Right cardiac atrium (tissue), 5 donors: ENCODE results near the gene MRPS2. TPM values are rescaled to one million over a fixed set of nuclear protein-coding genes. Genes with fewer than 3 reads are reported as not detected.

Experiments
- ATAC-seq, 2 donors: fragments of 200-7000 bp; cut with Tn5 transposase; one replicate each; pipeline versions ENCODE4 v1.8.0 to v1.9.1; 2020; ENCODE audit warnings: moderate library complexity in 2 of 2, mild to moderate bottlenecking in 1 of 2
- DNase-seq, 3 donors: peaks; one replicate each; pipeline ENCODE4 v3.0.0-alpha.2; 2020
- H3K27ac ChIP-seq: one replicate; pipeline ENCODE4 v1.5.1; 2013; ENCODE audit warnings: mild to moderate bottlenecking, low read length, control low read depth, moderate library complexity
- H3K27me3 ChIP-seq: one replicate; pipeline ENCODE4 v1.6.1; 2013; ENCODE audit not compliant: control insufficient read depth, insufficient read depth
- H3K4me1 ChIP-seq: one replicate; pipeline ENCODE4 v1.6.1; 2013; ENCODE audit warnings: low read length; ENCODE audit not compliant: control insufficient read depth, insufficient read depth
- H3K4me3 ChIP-seq: one replicate; pipeline ENCODE4 v1.5.1; 2013; ENCODE audit warnings: low read length, control low read depth
- H3K9me3 ChIP-seq: one replicate; pipeline ENCODE4 v1.6.1; 2013; ENCODE audit warnings: low read length; ENCODE audit not compliant: control insufficient read depth
- WGBS: extraction: QIAGEN DNeasy Blood & Tissue Kit; methylation state at CpG from one replicate; pipeline ENCODE4 v1.1.7; 2013; 5-methylcytosine and 5-hydroxymethylcytosine counted together
- intact Hi-C, 4 donors: fragments of 100-400 bp; cut with DNase I; formaldehyde crosslinking; loops; one replicate each; pipeline versions ENCODE4 v1.11.0 to v1.14.0; 2022 to 2023
- polyA plus RNA-seq: library from polyadenylated mRNA; stranded (reverse); fragments of 200-250 nt; gene quantifications from one replicate; pipeline ENCODE4 v1.2.3, GENCODE V29; 2013
- total RNA-seq, 4 donors: library from RNA; stranded (reverse); fragmentation: NEBNext Ultra II Directional; extraction: Animal tissue kit (Norgen Biotek cat#: 25700); gene quantifications; one replicate each; pipeline ENCODE4 v1.2.1, GENCODE V29; 2021
- donor health status: healthy with polysubstance abuse.
- donor health status: DM: no; HTN: yes; CAD: no.
- donor health status: DM: no; HTN: no; CAD: no.
- donor health status: DM: no; HTN: yes; CAD: no; lungs with severe emphysema.
- donor health status: DM: yes; HTN: yes; CAD: no.

MRPS2 gene
- total and polyA plus RNA-seq, 5 donors = 27.1 to 48.9 (median 38.1) TPM

DNA sequence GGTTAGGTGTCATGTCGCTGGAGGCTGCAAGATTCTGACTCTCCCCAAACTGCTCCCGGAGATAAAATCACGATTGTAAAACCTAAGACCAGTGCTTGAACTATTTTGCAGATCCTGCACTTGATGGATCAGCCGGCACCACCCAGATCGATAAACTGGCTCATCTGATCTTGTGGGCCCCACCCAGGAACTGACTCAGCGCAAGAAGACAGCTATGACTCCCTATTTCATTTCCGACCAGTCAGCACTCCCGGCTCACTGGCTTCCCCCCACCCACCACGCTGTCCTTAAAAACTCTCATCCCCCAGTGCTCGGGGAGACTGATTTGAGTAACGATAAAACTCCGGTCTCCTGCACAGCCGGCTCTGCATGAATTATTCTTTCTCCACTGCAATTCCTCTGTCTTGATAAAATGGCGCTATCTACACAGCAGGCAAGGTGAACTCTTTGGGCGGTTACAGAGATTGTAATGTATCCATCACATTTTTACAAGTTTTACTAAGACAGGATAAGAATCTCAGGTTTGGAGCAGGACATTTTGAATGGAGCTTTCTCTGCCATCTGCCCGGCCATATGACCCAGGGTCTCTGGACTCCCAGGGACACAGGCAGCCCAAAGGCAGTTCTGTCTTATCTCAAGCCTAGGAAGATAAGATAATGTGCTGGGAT is 31.5 kb upstream of the MRPS2 start:
- Histone ChIP-seq H3K27ac (no peak overlapping the region), H3K9me3 (no peaks in the 10 kb centered on the region), H3K4me1 (no peaks in the 10 kb centered on the region), H3K27me3 (no peaks in the 10 kb centered on the region), H3K4me3 (no peak overlapping the region)
- intact Hi-C loops = no loop called here
- no peak for DNase-seq
- no peak for ATAC-seq
- WGBS = 27% methylated on average over 16 of the region's 16 CpGs

GRCh38 chr9:135471791-135472640 is 28.5 kb upstream of the MRPS2 start:
- no peak overlapping the region for H3K27ac ChIP-seq
- H3K27me3 ChIP-seq = no peaks in the 10 kb centered on the region
- intact Hi-C loops = no loop called here
- no peaks in the 10 kb centered on the region for H3K4me1 ChIP-seq
- WGBS = 74% methylated on average over 23 of the region's 23 CpGs
- ATAC-seq = no peak
- no peaks in the 10 kb centered on the region for H3K9me3 ChIP-seq
- no peak overlapping the region for H3K4me3 ChIP-seq
- no peak for DNase-seq

GRCh38 chr9:135473972-135474543 is 26.4 kb upstream of the MRPS2 start:
- Histone ChIP-seq H3K4me3 (no peak overlapping the region), H3K27ac (no peak overlapping the region), H3K9me3 (no peaks in the 10 kb centered on the region), H3K4me1 (no peaks in the 10 kb centered on the region), H3K27me3 (no peaks in the 10 kb centered on the region)
- ATAC-seq (no peak), DNase-seq (no peak)
- intact Hi-C loops = no loop called here
- 72% methylated on average over 12 of the region's 12 CpGs for WGBS

GRCh38 chr9:135474915-135475314 is 25.6 kb upstream of the MRPS2 start:
- DNase-seq (no peak), ATAC-seq (no peak)

GRCh38 chr9:135476561-135477355 is 23.7 kb upstream of the MRPS2 start:
- no peak overlapping the region for H3K4me3 ChIP-seq
- ATAC-seq (no peak), DNase-seq (no peak)
- H3K27ac ChIP-seq = no peak overlapping the region
- no peaks in the 10 kb centered on the region for H3K9me3 ChIP-seq
- intact Hi-C loops = no loop called here
- peaks cover 4% of the 10 kb centered on the region for H3K4me1 ChIP-seq
- H3K27me3 ChIP-seq = no peaks in the 10 kb centered on the region
- WGBS = 93% methylated on average over 10 of the region's 10 CpGs

More at GRCh38 chr9:135474915-135475314, 25.6 kb upstream of the MRPS2 start:
- Histone ChIP-seq H3K4me3 (no peak overlapping the region), H3K27ac (no peak overlapping the region), H3K4me1 (no peaks in the 10 kb centered on the region), H3K27me3 (no peaks in the 10 kb centered on the region), H3K9me3 (no peaks in the 10 kb centered on the region)
- intact Hi-C loops = no loop called here
- WGBS = 24% methylated on average over 12 of the region's 12 CpGs

DNA sequence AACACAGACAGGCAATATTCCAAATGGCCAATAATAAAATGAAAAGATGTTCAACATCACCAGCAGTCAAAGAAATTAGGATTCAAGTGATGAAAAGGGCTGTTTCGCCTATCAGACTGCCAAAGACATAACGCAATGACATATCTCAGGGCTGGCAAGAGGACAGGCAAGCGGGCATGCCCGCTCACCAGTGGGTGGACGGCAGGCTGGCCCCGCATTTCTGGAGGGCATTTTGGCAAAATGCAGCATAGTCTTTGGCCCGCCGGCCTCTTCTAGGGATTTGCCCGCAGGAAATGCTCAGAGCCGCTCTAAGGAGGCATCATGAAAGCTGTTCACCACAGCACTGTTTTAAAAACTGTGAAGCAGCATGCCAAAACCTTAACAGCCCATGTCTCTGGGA is 22.3 kb upstream of the MRPS2 start:
- WGBS = 46% methylated on average over 10 of the region's 10 CpGs
- H3K27me3 ChIP-seq = no peaks in the 10 kb centered on the region
- H3K4me1 ChIP-seq = peaks cover 4% of the 10 kb centered on the region
- H3K4me3 ChIP-seq = no peak overlapping the region
- H3K9me3 ChIP-seq = no peaks in the 10 kb centered on the region
- intact Hi-C loops = no loop called here
- no peak overlapping the region for H3K27ac ChIP-seq
- no peak for ATAC-seq
- no peak for DNase-seq

DNA sequence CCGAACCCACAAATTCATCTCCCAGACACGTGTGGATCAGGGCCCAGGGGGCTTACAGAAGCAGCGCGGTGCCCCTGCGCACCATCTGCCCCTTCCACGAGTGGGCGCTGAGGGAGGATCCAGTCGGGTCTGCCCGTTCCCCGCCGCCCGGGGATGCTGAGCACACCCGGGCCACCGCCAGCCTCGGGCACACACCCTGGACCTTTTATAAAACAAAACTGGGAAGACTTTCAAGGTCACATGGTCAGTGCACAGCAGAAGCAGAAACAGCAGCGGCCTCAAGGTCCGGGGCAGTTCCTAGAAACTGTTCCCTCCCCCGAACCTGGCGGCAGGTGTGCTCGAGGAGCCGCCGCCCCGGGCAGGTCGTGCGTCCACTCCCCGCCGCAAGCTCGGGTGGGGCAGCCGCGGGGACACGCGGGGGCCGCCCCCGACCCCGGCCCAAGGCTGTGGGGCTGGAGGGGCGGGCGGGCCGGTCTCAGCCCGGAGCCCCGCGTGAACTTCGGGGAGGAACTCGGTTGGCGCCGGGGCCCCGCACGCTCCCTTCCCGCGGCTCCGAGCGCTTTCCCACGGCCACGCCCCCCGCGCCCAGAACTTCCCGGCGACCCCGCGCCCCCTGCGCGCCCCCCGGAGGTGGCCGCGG is 21.5 kb upstream of the MRPS2 start:
- DNase-seq = peak; percentile 40 to 80 (median 78)
- intact Hi-C loops = no loop called here
- WGBS = 2% methylated on average over 64 of the region's 64 CpGs
- Histone ChIP-seq H3K27me3 (no peaks in the 10 kb centered on the region), H3K4me3 (peak overlapping the region; percentile 98), H3K27ac (no peak overlapping the region), H3K9me3 (no peaks in the 10 kb centered on the region), H3K4me1 (peaks cover 4% of the 10 kb centered on the region)
- ATAC-seq = peak; percentile 60 to 62

DNA sequence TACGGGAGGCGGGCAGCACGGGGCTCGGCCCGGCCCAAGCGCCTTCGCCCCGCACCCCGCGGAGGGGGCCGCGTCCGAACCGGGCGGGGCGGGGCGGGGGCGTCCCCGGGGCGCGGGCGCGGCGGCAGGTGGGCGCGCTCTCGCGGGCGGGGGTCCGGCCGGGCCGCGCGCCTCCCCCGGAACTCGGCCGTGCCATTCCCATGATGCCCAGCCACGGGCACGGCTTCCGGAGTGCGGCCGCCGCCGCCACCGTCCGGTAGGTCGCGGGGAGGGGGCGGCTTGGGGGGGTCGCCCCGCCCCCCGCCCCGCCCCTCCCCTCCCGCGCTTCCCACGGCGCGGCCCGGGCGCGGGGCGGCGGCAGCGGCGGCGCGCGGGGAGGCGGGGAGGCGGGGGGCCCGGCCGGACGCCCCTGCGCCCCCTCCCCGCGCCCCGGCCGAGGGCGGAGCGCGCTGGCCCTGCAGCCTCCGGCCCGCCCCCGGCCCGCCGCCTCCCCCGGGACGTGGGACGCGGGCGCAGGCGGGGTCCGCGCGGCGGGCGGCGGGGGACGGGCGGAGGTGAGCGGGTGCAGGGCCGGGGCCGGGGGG is 20.9 kb upstream of the MRPS2 start, which contains the start of gene PPP1R26:
Gene PPP1R26 (plus strand): TSS at position 314 of the 584 bp plus-strand sequence. CDS start 4,729 bp downstream, outside the sequence.
- Histone ChIP-seq H3K27ac (no peak within 1 kb of the TSS), H3K27me3 (no peaks in the 10 kb centered on the region), H3K9me3 (no peaks in the 10 kb centered on the region), H3K4me1 (peaks cover 4% of the 10 kb centered on the region), H3K4me3 (peak within 1 kb of the TSS; percentile 98)
- WGBS = under 1% methylated on average over 89 of the region's 103 CpGs
- peak; percentile 27 for ATAC-seq
- DNase-seq = peak; percentile 49 to 79 (median 79)
- intact Hi-C loops = no loop called here

- intact Hi-C loops = no loop called here
- Histone ChIP-seq H3K4me3 (peak overlapping the region; percentile 98), H3K27me3 (no peaks in the 10 kb centered on the region), H3K27ac (no peak overlapping the region), H3K9me3 (no peaks in the 10 kb centered on the region), H3K4me1 (peaks cover 4% of the 10 kb centered on the region)
- DNase-seq = peak; percentile 41 to 78 (median 73)
- under 1% methylated on average over 76 of the region's 76 CpGs for WGBS
- ATAC-seq = peak; percentile 74 to 77
Measured at GRCh38 chr9:135480071-135480939, 20.2 kb upstream of the MRPS2 start.
